Erythroblast (primary cell): ENCODE results near the gene MPRIP.

Experiments used
- GATA1 ChIP-seq: IDR thresholded peaks from 2 replicates; pipeline ENCODE4 v1.6.1; 2011; ENCODE audit warnings: low read depth, mild to moderate bottlenecking, control low read depth, low read length, moderate library complexity
- POLR2A ChIP-seq: IDR thresholded peaks from 2 replicates; pipeline ENCODE4 v1.6.1; 2011; ENCODE audit warnings: mild to moderate bottlenecking, low read length

GRCh38 chr17:17067257-17067656 is 25.0 kb downstream of the MPRIP start:
- no peak for TF ChIP-seq POLR2A
- no peak for TF ChIP-seq GATA1
